Measurements from ENCODE around the gene PHF1.

Gene PHF1

DNA sequence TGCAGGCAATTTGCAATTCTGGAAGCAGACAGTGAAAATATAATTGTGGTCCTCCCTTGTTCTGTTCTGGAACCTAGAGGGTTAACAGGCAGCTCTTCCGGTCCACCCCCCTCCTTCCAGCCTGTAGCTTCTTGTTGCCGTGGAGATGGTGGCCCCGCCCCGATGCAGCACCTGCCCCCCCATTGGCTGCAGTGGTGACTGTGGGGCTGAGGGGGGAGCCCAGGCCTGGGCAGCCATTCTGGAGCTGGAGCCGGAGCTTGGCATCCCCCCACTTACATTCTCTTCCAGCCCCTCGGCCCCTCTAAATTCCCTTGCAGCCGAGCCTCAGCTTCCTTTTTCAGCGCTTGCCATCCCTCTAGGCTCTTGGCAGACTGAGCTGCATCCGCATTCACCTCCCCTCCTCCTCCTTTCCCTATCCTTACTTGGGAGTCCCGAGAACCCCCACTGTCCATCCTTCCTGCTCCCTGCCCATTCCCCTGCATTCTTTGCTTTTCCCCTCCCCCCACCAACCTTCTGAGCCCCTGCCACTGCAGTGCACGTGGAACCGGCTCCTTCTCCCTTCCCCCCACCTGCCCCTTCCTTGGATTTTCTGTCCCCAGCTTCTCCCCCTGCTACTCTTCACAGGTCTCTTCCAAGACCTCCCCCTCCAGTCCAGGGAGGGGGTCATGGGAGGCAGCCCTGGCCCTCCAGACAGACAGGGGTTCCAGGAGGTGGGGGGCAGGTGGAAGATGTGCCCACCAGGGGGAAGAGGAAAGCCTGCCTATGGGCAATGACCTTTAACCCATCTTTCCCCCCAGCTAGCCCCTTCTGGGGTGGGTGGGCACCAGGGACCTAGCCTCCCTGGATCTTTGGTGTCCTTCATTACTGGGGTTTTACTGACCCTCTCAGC is 20.4 kb downstream of the PHF1 start:
- H3K9me3 ChIP-seq (replicated peaks; ENCODE audit: low read length), result no peaks in the 10 kb centered on the region
- H3K36me3 ChIP-seq (ENCODE audit: insufficient read depth, low read length), result peaks cover 10% of the 10 kb centered on the region
- no peak overlapping the region for H3K4me3 ChIP-seq (ENCODE audit: low read length)
- peaks cover 19% of the 10 kb centered on the region for H3K4me1 ChIP-seq (ENCODE audit: control insufficient read depth, insufficient read depth, low read length)
- no peaks in the 10 kb centered on the region for H3K27me3 ChIP-seq (ENCODE audit: control insufficient read depth, insufficient read depth, low read length)
- H3K9ac ChIP-seq (ENCODE audit: low read depth, low read length), result no peak overlapping the region
- peak overlapping the region; percentile 56 for H3K4me2 ChIP-seq (ENCODE audit: low read length)

DNA sequence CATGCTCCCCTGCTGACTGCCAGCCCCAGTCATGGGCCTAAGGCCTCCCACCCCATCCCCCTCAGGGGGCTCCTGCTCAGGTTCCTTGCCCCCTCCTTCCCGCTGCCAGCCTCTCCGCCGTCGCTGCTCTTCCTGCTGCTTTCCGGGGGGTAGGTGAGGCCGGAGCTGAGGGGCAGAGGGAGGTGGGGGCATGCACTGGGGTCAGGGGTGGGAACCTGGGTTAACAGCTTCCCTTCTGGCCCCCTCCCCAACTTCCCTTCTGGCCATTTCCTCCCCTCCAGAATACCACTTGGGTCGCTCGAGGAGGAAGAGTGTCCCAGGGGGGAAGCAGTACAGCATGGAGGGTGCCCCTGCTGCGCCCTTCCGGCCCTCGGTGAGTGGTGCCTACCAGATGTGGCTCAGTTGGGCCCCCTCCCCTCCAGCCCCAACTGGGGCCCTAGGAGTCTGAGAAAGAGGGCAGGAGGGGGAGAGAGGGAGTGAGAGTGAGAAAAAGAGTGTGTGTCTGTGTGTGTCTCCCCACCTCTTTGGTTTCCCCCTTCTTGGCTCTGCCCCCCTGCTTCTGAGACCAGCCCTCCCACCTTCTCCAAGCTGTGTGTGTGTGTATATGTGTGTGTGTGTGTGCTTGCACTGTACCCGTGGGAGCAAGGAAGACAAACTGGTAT is 21.2 kb downstream of the PHF1 start:
- no peak overlapping the region for H3K4me3 ChIP-seq (ENCODE audit: low read length)
- no peak overlapping the region for H3K4me2 ChIP-seq (ENCODE audit: low read length)
- H3K4me1 ChIP-seq (ENCODE audit: control insufficient read depth, insufficient read depth, low read length), result peaks cover 18% of the 10 kb centered on the region
- H3K27me3 ChIP-seq (ENCODE audit: control insufficient read depth, insufficient read depth, low read length), result no peaks in the 10 kb centered on the region
- peaks cover 15% of the 10 kb centered on the region for H3K36me3 ChIP-seq (ENCODE audit: insufficient read depth, low read length)
- H3K9me3 ChIP-seq (replicated peaks; ENCODE audit: low read length), result no peaks in the 10 kb centered on the region
- H3K9ac ChIP-seq (ENCODE audit: low read depth, low read length), result no peak overlapping the region

DNA sequence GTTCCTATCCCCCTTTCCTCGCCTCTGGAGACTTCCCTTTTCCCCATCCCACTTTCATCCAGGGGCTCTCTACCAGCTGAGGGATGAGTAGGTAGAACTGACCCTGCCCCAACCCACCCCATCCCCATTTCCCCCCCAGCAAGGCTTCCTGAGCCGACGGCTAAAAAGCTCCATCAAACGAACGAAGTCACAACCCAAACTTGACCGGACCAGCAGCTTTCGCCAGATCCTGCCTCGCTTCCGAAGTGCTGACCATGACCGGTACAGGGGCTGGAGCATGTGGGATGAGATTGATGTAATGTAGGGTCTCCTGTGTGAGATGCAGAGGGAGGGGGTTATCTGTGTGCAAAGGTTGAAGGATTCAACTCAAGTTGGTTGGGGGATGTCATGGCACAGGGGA is 21.7 kb downstream of the PHF1 start:
- H3K36me3 ChIP-seq (ENCODE audit: insufficient read depth, low read length), result peaks cover 19% of the 10 kb centered on the region
- peaks cover 13% of the 10 kb centered on the region for H3K4me1 ChIP-seq (ENCODE audit: control insufficient read depth, insufficient read depth, low read length)
- no peaks in the 10 kb centered on the region for H3K9me3 ChIP-seq (replicated peaks; ENCODE audit: low read length)
- no peak overlapping the region for H3K4me2 ChIP-seq (ENCODE audit: low read length)
- H3K4me3 ChIP-seq (ENCODE audit: low read length), result no peak overlapping the region
- H3K27me3 ChIP-seq (ENCODE audit: control insufficient read depth, insufficient read depth, low read length), result no peaks in the 10 kb centered on the region
- no peak overlapping the region for H3K9ac ChIP-seq (ENCODE audit: low read depth, low read length)

DNA sequence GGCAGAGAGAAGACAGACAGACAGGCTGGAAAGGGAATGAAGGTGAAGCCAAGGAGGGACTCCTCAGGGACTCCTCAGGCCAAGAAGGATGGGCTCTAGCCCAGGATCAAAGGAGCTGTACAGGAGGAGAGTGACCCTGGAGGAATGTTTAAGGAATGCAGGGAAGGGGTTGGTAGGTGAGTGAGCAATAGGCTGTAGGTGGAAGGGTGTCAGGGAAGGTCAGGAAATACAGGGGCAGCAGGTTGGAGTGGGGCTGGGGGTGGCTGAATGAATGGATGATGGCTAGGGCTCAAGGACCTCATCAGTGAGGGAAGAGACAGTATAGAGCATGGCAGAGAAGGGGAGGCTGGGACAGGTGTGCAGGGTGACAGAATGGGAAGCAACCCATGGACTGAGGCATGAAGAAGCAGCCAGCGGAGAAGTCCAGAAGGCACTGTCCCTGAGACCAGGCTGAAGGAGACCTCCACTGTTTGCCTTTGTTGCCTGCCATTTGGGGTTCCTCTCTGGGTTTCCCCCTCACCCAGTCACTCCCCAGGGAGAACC is 22.3 kb downstream of the PHF1 start:
- no peak overlapping the region for H3K9ac ChIP-seq (ENCODE audit: low read depth, low read length)
- peaks cover 13% of the 10 kb centered on the region for H3K4me1 ChIP-seq (ENCODE audit: control insufficient read depth, insufficient read depth, low read length)
- no peak overlapping the region for H3K4me2 ChIP-seq (ENCODE audit: low read length)
- H3K27me3 ChIP-seq (ENCODE audit: control insufficient read depth, insufficient read depth, low read length), result no peaks in the 10 kb centered on the region
- H3K4me3 ChIP-seq (ENCODE audit: low read length), result no peak overlapping the region
- H3K36me3 ChIP-seq (ENCODE audit: insufficient read depth, low read length), result peaks cover 21% of the 10 kb centered on the region
- H3K9me3 ChIP-seq (replicated peaks; ENCODE audit: low read length), result no peaks in the 10 kb centered on the region

DNA sequence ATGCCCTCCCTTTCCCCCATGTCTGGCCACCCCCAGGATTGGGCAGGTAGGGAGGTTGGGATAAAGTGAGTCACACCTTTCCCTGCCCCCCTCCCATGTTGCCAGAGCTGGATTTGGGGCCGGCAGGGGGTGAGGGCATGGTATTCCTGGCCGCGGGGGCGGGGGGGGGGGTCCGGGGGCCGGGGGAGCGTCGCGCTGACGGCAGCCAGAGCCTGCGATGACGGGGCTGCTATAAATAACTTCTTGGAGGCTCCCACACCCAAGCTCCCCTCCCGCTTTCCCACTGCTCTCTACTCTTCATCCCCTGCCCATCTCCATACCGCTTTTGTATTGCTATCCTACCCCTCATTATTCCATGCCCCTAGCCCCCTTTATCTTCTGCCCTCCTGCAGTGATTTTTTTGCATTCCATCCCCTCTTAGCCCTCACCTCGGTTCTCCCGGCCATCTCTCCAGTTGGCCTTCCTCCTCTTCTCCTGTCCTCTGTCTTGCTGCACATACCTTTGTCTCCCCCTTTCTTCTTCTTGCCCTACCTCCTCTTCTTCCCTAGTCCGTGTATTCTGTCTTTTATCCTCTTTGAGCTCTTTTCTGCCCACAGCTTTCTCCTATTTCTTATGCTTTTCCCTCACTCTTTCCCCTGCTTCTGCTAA is 22.9 kb downstream of the PHF1 start:
- Histone ChIP-seq H3K9me3 (replicated peaks; ENCODE audit: low read length) (no peaks in the 10 kb centered on the region), H3K36me3 (ENCODE audit: insufficient read depth, low read length) (peaks cover 25% of the 10 kb centered on the region), H3K27me3 (ENCODE audit: control insufficient read depth, insufficient read depth, low read length) (no peaks in the 10 kb centered on the region), H3K9ac (ENCODE audit: low read depth, low read length) (no peak overlapping the region), H3K4me1 (ENCODE audit: control insufficient read depth, insufficient read depth, low read length) (peaks cover 8% of the 10 kb centered on the region), H3K4me3 (ENCODE audit: low read length) (no peak overlapping the region), H3K4me2 (ENCODE audit: low read length) (no peak overlapping the region)

DNA sequence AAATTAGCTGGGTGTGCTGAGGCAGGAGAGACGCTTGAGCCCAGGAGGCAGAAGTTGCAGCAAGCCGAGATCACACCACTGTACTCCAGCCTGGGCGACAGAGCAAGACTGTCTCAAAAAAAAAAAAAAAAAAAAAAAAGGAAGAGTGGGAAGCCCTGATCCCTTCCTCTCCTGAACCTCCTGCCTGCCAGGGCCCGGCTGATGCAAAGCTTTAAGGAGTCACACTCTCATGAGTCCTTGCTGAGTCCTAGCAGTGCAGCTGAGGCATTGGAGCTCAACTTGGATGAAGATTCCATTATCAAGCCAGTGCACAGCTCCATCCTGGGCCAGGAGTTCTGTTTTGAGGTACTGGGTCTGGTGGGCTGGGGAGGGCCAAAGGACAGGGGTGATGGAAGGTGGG is 24.1 kb downstream of the PHF1 start:
- no peaks in the 10 kb centered on the region for H3K9me3 ChIP-seq (replicated peaks; ENCODE audit: low read length)
- H3K27me3 ChIP-seq (ENCODE audit: control insufficient read depth, insufficient read depth, low read length), result no peaks in the 10 kb centered on the region
- H3K4me2 ChIP-seq (ENCODE audit: low read length), result no peak overlapping the region
- no peaks in the 10 kb centered on the region for H3K4me1 ChIP-seq (ENCODE audit: control insufficient read depth, insufficient read depth, low read length)
- no peak overlapping the region for H3K4me3 ChIP-seq (ENCODE audit: low read length)
- H3K36me3 ChIP-seq (ENCODE audit: insufficient read depth, low read length), result peaks cover 25% of the 10 kb centered on the region
- H3K9ac ChIP-seq (ENCODE audit: low read depth, low read length), result no peak overlapping the region

DNA sequence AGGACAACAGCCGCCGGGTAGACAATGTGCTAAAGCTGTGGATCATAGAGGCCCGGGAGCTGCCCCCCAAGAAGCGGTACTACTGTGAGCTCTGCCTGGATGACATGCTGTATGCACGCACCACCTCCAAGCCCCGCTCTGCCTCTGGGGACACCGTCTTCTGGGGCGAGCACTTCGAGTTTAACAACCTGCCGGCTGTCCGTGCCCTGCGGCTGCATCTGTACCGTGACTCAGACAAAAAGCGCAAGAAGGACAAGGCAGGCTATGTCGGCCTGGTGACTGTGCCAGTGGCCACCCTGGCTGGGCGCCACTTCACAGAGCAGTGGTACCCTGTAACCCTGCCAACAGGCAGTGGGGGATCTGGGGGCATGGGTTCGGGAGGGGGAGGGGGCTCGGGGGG is 26.9 kb downstream of the PHF1 start:
- H3K4me3 ChIP-seq (ENCODE audit: low read length), result no peak overlapping the region
- no peaks in the 10 kb centered on the region for H3K4me1 ChIP-seq (ENCODE audit: control insufficient read depth, insufficient read depth, low read length)
- peaks cover 36% of the 10 kb centered on the region for H3K36me3 ChIP-seq (ENCODE audit: insufficient read depth, low read length)
- H3K9ac ChIP-seq (ENCODE audit: low read depth, low read length), result no peak overlapping the region
- no peaks in the 10 kb centered on the region for H3K9me3 ChIP-seq (replicated peaks; ENCODE audit: low read length)
- no peaks in the 10 kb centered on the region for H3K27me3 ChIP-seq (ENCODE audit: control insufficient read depth, insufficient read depth, low read length)
- no peak overlapping the region for H3K4me2 ChIP-seq (ENCODE audit: low read length)

DNA sequence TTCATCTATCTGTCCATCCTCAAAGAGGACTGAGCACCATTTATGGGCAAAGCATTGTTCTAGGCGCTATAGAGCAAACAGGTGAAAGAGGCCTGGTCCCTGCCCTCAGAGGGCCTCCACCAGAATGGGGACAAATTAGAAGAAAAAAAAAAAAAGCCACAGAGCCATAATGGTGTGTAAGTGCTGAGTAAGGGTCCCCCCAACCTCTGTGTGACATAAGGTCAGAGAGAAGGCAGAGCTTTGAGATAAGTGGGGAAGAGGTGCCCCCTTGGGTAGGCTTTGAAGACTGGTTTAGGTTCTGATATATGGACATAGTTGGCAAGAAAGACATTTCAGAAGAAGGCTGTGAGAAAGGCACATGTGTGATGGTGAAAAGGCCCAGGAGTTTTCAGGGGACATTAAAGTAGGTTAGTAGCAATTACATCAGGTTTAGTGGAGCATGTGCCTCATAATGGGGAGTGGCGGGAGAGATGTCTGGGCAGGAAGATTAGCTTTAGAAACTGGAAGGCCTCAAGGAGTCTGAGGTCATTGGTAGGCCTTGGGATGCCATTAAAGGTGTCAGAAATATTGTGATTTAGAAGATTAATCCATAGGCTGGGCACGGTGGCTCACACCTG is 28.3 kb downstream of the PHF1 start:
- Histone ChIP-seq H3K27me3 (ENCODE audit: control insufficient read depth, insufficient read depth, low read length) (no peaks in the 10 kb centered on the region), H3K36me3 (ENCODE audit: insufficient read depth, low read length) (peaks cover 37% of the 10 kb centered on the region), H3K4me3 (ENCODE audit: low read length) (no peak overlapping the region), H3K4me1 (ENCODE audit: control insufficient read depth, insufficient read depth, low read length) (no peaks in the 10 kb centered on the region), H3K9me3 (replicated peaks; ENCODE audit: low read length) (no peaks in the 10 kb centered on the region), H3K4me2 (ENCODE audit: low read length) (no peak overlapping the region), H3K9ac (ENCODE audit: low read depth, low read length) (no peak overlapping the region)

DNA sequence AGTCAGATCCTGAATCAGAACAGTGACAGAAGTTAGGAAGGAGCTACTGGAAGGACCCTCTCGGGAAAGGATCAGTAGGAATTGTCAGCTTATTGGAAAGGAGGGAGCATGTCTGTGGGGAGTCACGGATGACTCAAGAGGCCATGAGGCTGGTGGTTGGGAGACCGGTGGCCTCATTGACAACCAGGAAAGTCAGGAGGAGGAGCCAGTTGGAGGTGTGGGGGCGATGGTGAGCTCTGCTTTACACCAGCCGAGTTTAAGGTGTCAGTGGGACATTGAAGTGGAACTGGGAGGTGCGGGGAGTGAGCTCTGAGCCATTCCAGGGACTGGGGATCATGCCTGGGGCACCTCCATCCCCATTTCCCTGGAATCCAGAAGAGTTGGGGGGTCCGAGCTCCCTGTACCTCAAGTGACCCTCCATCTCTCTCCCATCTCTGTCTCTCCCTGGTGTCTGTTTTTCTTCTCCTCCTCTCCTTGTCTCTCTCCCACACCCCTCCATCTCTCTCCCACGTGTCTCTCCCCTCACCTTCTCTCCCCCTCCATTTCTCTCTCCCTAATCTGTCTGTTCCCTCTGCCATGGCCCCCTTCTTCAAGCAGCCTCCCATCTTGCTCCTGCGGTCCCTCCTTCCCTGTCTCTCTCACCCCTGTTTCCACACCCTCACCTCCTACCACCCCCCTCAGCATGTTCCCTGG is 29.3 kb downstream of the PHF1 start:
- Histone ChIP-seq H3K4me3 (ENCODE audit: low read length) (no peak overlapping the region), H3K4me2 (ENCODE audit: low read length) (no peak overlapping the region), H3K27me3 (ENCODE audit: control insufficient read depth, insufficient read depth, low read length) (no peaks in the 10 kb centered on the region), H3K36me3 (ENCODE audit: insufficient read depth, low read length) (peaks cover 41% of the 10 kb centered on the region), H3K4me1 (ENCODE audit: control insufficient read depth, insufficient read depth, low read length) (no peaks in the 10 kb centered on the region), H3K9me3 (replicated peaks; ENCODE audit: low read length) (no peaks in the 10 kb centered on the region), H3K9ac (ENCODE audit: low read depth, low read length) (no peak overlapping the region)

DNA sequence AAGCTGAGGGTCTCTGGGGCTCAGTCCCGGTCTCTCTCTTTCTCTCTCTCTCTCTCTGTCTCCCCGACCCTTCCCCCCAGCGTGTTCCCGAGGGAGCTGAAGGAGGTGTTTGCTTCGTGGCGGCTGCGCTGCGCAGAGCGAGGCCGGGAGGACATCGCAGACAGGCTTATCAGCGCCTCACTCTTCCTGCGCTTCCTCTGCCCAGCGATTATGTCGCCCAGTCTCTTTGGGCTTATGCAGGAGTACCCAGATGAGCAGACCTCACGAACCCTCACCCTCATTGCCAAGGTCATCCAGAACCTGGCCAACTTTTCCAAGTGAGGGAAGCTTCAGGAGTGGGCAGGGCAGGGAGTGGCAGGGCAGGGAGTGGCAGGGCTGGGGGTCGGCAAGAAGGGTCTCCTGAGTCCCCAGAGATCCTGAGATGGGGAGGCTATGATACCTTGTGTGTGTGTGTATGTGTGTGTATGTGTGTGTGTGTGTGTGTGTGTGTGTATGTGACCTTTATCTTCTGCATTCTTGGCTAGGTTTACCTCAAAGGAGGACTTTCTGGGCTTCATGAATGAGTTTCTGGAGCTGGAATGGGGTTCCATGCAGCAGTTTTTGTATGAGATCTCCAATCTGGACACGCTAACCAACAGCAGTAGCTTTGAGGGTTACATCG is 30.0 kb downstream of the PHF1 start:
- no peak overlapping the region for H3K4me2 ChIP-seq (ENCODE audit: low read length)
- H3K4me1 ChIP-seq (ENCODE audit: control insufficient read depth, insufficient read depth, low read length), result no peaks in the 10 kb centered on the region
- H3K4me3 ChIP-seq (ENCODE audit: low read length), result no peak overlapping the region
- peaks cover 35% of the 10 kb centered on the region for H3K36me3 ChIP-seq (ENCODE audit: insufficient read depth, low read length)
- no peak overlapping the region for H3K9ac ChIP-seq (ENCODE audit: low read depth, low read length)
- no peaks in the 10 kb centered on the region for H3K27me3 ChIP-seq (ENCODE audit: control insufficient read depth, insufficient read depth, low read length)
- H3K9me3 ChIP-seq (replicated peaks; ENCODE audit: low read length), result no peaks in the 10 kb centered on the region

All from skeletal muscle satellite cell (primary cell).